ENCODE results near the gene NDEL1. TPM values are rescaled to one million over a fixed set of nuclear protein-coding genes. Genes with fewer than 3 reads are reported as not detected.

The NDEL1 gene
- total and polyA plus RNA-seq, 4 donors, result 25.2 to 101 (median 55.5) TPM

DNA sequence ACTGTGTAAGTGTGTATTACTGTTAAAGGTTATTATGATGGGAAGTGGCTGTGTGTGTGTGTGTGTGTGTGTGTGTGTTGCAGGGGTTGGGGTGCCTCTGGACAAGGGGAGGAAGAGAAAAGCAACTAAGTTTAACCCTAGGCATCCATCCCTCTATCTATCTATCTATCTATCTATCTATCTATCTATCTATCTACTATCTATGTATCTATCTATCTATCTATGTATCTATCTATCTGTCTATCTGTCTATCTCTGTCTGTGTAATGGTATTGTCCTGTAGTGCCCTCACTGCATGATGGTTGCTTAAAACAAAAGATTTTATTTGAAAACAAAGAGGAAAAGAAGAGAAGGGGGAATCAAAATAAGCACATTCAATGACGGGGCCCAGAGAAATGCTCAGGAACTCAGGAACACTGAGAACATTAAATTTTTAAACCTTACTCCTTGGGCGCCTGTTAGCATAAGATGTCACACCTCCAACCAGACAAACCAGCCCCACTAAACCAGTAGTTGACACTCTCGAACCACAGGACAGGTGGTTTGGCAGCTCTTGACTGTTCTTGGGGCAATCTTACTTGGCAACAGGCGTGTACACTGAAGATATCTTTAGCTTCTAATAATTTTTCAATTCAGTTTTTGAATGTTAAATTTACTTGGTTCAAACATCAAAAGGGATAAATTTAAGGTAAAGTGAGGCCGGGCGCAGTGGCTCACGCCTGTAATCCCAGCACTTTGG is 47.6 kb upstream of the NDEL1 start:
- Histone ChIP-seq H3K27ac (ENCODE audit: low read depth in 1 of 2, low read length in 1 of 2) (no peak overlapping the region), H3K9ac (ENCODE audit: insufficient read depth in 1 of 2, low read length in 2 of 2) (no peak overlapping the region), H3K4me3 (no peak overlapping the region), H3K36me3 (ENCODE audit: control insufficient read depth in 4 of 4, insufficient read depth in 4 of 4, low read length in 4 of 4) (no peaks in the 10 kb centered on the region), H3K9me3 (ENCODE audit: control insufficient read depth in 4 of 4, insufficient read depth in 3 of 4, low read length in 3 of 4) (no peaks in the 10 kb centered on the region), H3K4me1 (ENCODE audit: control insufficient read depth in 5 of 5, insufficient read depth in 5 of 5, low read length in 5 of 5) (peaks cover 0 to 9% (median 0%) of the 10 kb centered on the region in 5 donors), H3K27me3 (ENCODE audit: control insufficient read depth in 3 of 3, insufficient read depth in 3 of 3, low read length in 2 of 3) (no peaks in the 10 kb centered on the region)
- ATAC-seq (ENCODE audit: insufficient read depth, low FRiP score) (no peak), DNase-seq (no peak)
- no peak for TF ChIP-seq CTCF (IDR thresholded peaks at IDR 0.05; ENCODE audit: control extremely low read depth, extremely low read depth)
- WGBS, 2 donors, result 89 to 97% methylated on average over 7 of the region's 7 CpGs

GRCh38 chr17:8391711-8392110 is 44.0 kb upstream of the NDEL1 start:
- WGBS, 2 donors, result 48 to 55% methylated on average over 9 of the region's 9 CpGs
- peaks cover 0 to 4% (median 0%) of the 10 kb centered on the region in 4 donors for H3K9me3 ChIP-seq (ENCODE audit: control insufficient read depth in 4 of 4, insufficient read depth in 3 of 4, low read length in 3 of 4)
- no peak for DNase-seq
- H3K4me3 ChIP-seq, result no peak overlapping the region
- peaks cover 0 to 8% (median 8%) of the 10 kb centered on the region in 3 donors for H3K27me3 ChIP-seq (ENCODE audit: control insufficient read depth in 3 of 3, insufficient read depth in 3 of 3, low read length in 2 of 3)
- no peaks in the 10 kb centered on the region for H3K36me3 ChIP-seq (ENCODE audit: control insufficient read depth in 4 of 4, insufficient read depth in 4 of 4, low read length in 4 of 4)
- no peak for ATAC-seq (ENCODE audit: insufficient read depth, low FRiP score)
- peaks cover 0 to 3% (median 0%) of the 10 kb centered on the region in 5 donors for H3K4me1 ChIP-seq (ENCODE audit: control insufficient read depth in 5 of 5, insufficient read depth in 5 of 5, low read length in 5 of 5)
- TF ChIP-seq CTCF (IDR thresholded peaks at IDR 0.05; ENCODE audit: control extremely low read depth, extremely low read depth), result no peak
- H3K27ac ChIP-seq (ENCODE audit: low read depth in 1 of 2, low read length in 1 of 2), result no peak overlapping the region
- no peak overlapping the region for H3K9ac ChIP-seq (ENCODE audit: insufficient read depth in 1 of 2, low read length in 2 of 2)

DNA sequence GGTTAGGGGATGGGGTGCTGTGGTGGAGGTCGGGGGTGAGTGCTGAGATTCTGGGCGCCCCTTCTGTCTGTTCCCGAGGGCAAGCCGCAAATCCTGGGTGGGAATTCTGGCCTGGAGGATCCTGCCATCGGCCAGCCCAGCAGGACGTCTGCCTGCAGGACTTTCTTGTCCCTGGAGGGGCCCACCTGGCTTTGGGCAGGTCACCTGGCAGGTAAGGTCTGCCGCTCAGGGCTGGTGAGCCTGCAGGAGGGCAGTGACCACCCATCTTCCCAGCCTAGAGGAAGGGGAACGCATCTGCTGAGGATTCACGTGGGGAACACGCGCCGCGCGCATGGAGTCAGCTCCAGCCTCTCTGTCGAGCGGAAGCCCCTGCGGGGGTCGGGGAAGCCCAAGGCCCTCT is 43.4 kb upstream of the NDEL1 start:
- Histone ChIP-seq H3K36me3 (ENCODE audit: control insufficient read depth in 4 of 4, insufficient read depth in 4 of 4, low read length in 4 of 4) (no peaks in the 10 kb centered on the region), H3K27ac (ENCODE audit: low read depth in 1 of 2, low read length in 1 of 2) (no peak overlapping the region), H3K4me1 (ENCODE audit: control insufficient read depth in 5 of 5, insufficient read depth in 5 of 5, low read length in 5 of 5) (peaks cover 0 to 3% (median 0%) of the 10 kb centered on the region in 5 donors), H3K9ac (ENCODE audit: insufficient read depth in 1 of 2, low read length in 2 of 2) (no peak overlapping the region), H3K4me3 (no peak overlapping the region), H3K9me3 (ENCODE audit: control insufficient read depth in 4 of 4, insufficient read depth in 3 of 4, low read length in 3 of 4) (peaks cover 0 to 4% (median 0%) of the 10 kb centered on the region in 4 donors), H3K27me3 (ENCODE audit: control insufficient read depth in 3 of 3, insufficient read depth in 3 of 3, low read length in 2 of 3) (peaks cover 0 to 9% (median 8%) of the 10 kb centered on the region in 3 donors)
- TF ChIP-seq CTCF (IDR thresholded peaks at IDR 0.05; ENCODE audit: control extremely low read depth, extremely low read depth), result no peak
- DNase-seq, result no peak
- WGBS, 2 donors, result 72 to 86% methylated on average over 17 to 18 of the region's 18 CpGs
- no peak for ATAC-seq (ENCODE audit: insufficient read depth, low FRiP score)
